Vagina (tissue), 2 donors: ENCODE data around the gene MUC4.
A peak's percentile ranks its signal among the peaks of the same experiment; 100 is the strongest.
"Not testable (repeated sequence)": the region's sequence is repeated elsewhere in the genome, so short reads cannot be mapped to it uniquely, and the experiment has no call there.

Experiments
- POLR2A ChIP-seq, 2 donors: fragments of 450-650 bp; IDR thresholded peaks; one replicate each; pipeline ENCODE4 v1.6.1; 2017; ENCODE audit warnings: antibody characterized with exemption in 2 of 2, mild to moderate bottlenecking in 2 of 2, moderate library complexity in 2 of 2
- POLR2AphosphoS5 ChIP-seq, 2 donors: sonication (generic); formaldehyde crosslinking; IDR thresholded peaks; one replicate each; pipeline ENCODE4 v1.9.0; 2017; ENCODE audit warnings: antibody characterized with exemption in 2 of 2, mild to moderate bottlenecking in 2 of 2, low read depth in 1 of 2; ENCODE audit not compliant: insufficient read depth in 1 of 2
- TF ChIP-seq, protein P1 (sequence below), 3 experiments: fragments of 450-650 bp in 2 of 3; fragments of 200-600 bp in 1 of 3; sonication (generic) in 1 of 3; IDR thresholded peaks; one replicate each; pipeline ENCODE4 v1.5.1; 2017 to 2019; ENCODE audit warnings: antibody characterized with exemption in 3 of 3, mild to moderate bottlenecking in 2 of 3, moderate library complexity in 2 of 3

GRCh38 chr3:195719514-195720254, 92.0 kb downstream of the MUC4 start:
- not testable (repeated sequence) for TF ChIP-seq POLR2A (IDR thresholded peaks at IDR 0.05)
- TF ChIP-seq, protein P1, sequence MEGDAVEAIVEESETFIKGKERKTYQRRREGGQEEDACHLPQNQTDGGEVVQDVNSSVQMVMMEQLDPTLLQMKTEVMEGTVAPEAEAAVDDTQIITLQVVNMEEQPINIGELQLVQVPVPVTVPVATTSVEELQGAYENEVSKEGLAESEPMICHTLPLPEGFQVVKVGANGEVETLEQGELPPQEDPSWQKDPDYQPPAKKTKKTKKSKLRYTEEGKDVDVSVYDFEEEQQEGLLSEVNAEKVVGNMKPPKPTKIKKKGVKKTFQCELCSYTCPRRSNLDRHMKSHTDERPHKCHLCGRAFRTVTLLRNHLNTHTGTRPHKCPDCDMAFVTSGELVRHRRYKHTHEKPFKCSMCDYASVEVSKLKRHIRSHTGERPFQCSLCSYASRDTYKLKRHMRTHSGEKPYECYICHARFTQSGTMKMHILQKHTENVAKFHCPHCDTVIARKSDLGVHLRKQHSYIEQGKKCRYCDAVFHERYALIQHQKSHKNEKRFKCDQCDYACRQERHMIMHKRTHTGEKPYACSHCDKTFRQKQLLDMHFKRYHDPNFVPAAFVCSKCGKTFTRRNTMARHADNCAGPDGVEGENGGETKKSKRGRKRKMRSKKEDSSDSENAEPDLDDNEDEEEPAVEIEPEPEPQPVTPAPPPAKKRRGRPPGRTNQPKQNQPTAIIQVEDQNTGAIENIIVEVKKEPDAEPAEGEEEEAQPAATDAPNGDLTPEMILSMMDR (IDR thresholded peaks at IDR 0.05), result not testable (repeated sequence)
- peak in 1 of 2 donors; percentile 45 for TF ChIP-seq POLR2AphosphoS5 (IDR thresholded peaks at IDR 0.05; ENCODE audit: insufficient read depth in 1 of 2, low read depth in 1 of 2)
